ENCODE data around the gene NOD1. TPM values are rescaled to one million over a fixed set of nuclear protein-coding genes. Genes with fewer than 3 reads are reported as not detected.
A peak's percentile ranks its signal among the peaks of the same experiment; 100 is the strongest.
"Not testable (repeated sequence)": the region's sequence is repeated elsewhere in the genome, so short reads cannot be mapped to it uniquely, and the experiment has no call there.

Gene NOD1
- total RNA-seq, 1 donor from 2014 or later: 4.2 TPM

DNA sequence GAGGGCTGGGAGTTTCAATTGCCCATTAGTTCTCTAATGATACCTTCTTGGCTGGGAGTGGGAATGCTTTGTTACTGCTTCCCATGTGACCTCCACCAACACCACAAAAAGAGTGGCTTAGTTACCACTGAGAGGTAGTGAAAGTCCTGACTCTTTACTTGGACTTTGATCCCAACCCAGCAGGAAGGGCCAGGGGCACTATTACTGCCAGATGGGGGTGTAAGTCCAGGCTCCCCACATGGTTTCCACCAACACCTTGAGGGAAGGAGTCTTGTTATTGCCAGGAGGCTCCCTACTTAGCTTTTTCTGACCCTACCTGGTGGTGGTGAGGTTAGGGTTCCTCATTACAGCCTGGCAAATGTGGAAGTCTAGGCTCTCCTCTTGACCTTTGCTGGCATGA lies 14.6 kb upstream of the NOD1 start:
- FAIRE-seq (no peak), DNase-seq (ENCODE audit: low read depth) (no peak)
- Histone ChIP-seq H3K4me3 (ENCODE audit: low read depth, low read length) (no peak overlapping the region), H3K27me3 (ENCODE audit: control insufficient read depth, insufficient read depth, low read length) (no peaks in the 10 kb centered on the region), H3K36me3 (ENCODE audit: control insufficient read depth, insufficient read depth, low read length) (no peaks in the 10 kb centered on the region)
- TF ChIP-seq, protein P1, sequence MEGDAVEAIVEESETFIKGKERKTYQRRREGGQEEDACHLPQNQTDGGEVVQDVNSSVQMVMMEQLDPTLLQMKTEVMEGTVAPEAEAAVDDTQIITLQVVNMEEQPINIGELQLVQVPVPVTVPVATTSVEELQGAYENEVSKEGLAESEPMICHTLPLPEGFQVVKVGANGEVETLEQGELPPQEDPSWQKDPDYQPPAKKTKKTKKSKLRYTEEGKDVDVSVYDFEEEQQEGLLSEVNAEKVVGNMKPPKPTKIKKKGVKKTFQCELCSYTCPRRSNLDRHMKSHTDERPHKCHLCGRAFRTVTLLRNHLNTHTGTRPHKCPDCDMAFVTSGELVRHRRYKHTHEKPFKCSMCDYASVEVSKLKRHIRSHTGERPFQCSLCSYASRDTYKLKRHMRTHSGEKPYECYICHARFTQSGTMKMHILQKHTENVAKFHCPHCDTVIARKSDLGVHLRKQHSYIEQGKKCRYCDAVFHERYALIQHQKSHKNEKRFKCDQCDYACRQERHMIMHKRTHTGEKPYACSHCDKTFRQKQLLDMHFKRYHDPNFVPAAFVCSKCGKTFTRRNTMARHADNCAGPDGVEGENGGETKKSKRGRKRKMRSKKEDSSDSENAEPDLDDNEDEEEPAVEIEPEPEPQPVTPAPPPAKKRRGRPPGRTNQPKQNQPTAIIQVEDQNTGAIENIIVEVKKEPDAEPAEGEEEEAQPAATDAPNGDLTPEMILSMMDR (IDR thresholded peaks at IDR 0.05; ENCODE audit: insufficient read depth, low read length, severe bottlenecking): no peak

DNA sequence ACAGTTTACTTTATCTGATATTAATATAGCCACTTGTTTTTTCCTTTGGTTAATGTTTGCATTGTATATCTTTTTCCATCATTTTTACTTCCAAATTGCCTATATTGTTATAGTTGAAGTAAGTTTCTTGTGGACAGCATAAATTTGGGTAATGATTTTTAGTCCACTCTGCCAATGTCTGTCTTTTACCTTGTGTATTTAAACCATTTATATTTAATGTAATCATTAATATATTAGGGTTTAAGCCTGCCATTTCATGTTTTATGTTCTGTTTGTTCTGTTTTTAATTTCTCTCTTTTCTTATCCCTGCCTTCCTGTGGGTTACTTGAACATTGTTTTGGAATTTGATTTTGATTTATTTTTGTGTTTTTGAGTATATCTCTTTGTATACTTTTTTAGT lies 12.8 kb upstream of the NOD1 start:
- no peaks in the 10 kb centered on the region for H3K27me3 ChIP-seq (ENCODE audit: control insufficient read depth, insufficient read depth, low read length)
- no peak overlapping the region for H3K4me3 ChIP-seq (ENCODE audit: low read depth, low read length)
- no peaks in the 10 kb centered on the region for H3K36me3 ChIP-seq (ENCODE audit: control insufficient read depth, insufficient read depth, low read length)
- DNase-seq (ENCODE audit: low read depth) (no peak), FAIRE-seq (no peak)
- TF ChIP-seq, protein P1 (IDR thresholded peaks at IDR 0.05; ENCODE audit: insufficient read depth, low read length, severe bottlenecking): no peak

DNA sequence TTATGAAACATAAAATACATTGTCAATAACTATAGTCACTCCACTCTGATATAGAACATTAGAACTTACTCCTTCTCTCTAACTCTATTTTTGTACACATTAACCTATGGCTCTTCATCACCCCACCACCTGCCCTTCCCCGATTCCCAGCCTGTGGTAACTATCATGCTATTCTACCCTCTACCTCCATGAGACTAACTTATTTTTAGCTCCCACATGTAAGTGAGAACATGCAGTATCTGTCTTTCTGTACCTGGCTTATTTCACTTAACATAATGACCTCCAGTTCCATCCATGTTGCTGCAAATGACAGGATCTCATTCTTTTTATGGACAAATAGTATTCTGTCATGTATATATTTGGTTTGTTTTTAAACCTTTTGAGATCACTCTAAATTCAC lies 8.8 kb upstream of the NOD1 start:
- Histone ChIP-seq H3K36me3 (ENCODE audit: control insufficient read depth, insufficient read depth, low read length) (no peaks in the 10 kb centered on the region), H3K27me3 (ENCODE audit: control insufficient read depth, insufficient read depth, low read length) (no peaks in the 10 kb centered on the region), H3K4me3 (ENCODE audit: low read depth, low read length) (no peak overlapping the region)
- DNase-seq (ENCODE audit: low read depth) (no peak), FAIRE-seq (no peak)
- TF ChIP-seq, protein P1 (IDR thresholded peaks at IDR 0.05; ENCODE audit: insufficient read depth, low read length, severe bottlenecking): no peak

DNA sequence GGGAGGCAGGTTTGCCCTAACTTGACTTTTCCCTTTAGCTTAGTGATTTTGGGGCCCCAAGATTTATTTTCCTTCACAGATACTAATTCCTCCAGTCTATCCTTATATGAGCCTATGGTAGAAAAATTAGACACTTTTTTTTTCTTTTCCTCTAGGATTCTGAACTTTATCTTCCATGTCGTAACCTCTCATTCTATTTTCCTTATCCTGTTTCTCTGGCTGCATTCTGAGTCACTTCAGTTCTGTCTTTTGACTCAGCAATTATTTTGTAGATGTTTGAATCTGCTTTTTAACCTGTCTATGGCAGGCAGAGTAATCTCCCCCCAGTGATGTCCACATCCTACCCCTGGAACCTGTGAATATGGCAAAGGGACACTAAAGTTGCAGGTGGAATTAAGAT lies 7.1 kb upstream of the NOD1 start:
- DNase-seq (ENCODE audit: low read depth) (no peak), FAIRE-seq (no peak)
- Histone ChIP-seq H3K36me3 (ENCODE audit: control insufficient read depth, insufficient read depth, low read length) (no peaks in the 10 kb centered on the region), H3K27me3 (ENCODE audit: control insufficient read depth, insufficient read depth, low read length) (no peaks in the 10 kb centered on the region), H3K4me3 (ENCODE audit: low read depth, low read length) (no peak overlapping the region)
- TF ChIP-seq, protein P1 (IDR thresholded peaks at IDR 0.05; ENCODE audit: insufficient read depth, low read length, severe bottlenecking): no peak

DNA sequence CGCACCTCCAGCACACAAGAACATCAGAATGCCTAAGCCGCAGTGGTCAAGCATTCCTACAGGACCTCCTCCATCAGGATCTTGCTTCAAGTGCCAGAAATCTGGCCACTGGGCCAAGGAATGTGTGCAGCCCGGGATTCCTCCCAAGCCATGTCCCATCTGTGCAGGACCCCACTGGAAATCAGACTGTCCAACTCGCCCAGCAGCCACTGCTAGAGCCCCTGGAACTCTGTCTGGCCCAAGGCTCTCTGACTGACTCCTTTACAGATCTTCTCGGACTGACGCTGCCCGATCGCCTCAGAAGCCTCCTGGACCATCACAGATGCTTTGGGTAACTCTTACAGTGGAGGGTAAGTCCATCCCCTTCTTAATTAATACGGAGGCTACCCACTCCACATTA lies 2.8 kb upstream of the NOD1 start:
- not testable (repeated sequence) for H3K4me3 ChIP-seq (ENCODE audit: low read depth, low read length); DNase-seq (ENCODE audit: low read depth); H3K36me3 ChIP-seq (ENCODE audit: control insufficient read depth, insufficient read depth, low read length); H3K27me3 ChIP-seq (ENCODE audit: control insufficient read depth, insufficient read depth, low read length); FAIRE-seq

DNA sequence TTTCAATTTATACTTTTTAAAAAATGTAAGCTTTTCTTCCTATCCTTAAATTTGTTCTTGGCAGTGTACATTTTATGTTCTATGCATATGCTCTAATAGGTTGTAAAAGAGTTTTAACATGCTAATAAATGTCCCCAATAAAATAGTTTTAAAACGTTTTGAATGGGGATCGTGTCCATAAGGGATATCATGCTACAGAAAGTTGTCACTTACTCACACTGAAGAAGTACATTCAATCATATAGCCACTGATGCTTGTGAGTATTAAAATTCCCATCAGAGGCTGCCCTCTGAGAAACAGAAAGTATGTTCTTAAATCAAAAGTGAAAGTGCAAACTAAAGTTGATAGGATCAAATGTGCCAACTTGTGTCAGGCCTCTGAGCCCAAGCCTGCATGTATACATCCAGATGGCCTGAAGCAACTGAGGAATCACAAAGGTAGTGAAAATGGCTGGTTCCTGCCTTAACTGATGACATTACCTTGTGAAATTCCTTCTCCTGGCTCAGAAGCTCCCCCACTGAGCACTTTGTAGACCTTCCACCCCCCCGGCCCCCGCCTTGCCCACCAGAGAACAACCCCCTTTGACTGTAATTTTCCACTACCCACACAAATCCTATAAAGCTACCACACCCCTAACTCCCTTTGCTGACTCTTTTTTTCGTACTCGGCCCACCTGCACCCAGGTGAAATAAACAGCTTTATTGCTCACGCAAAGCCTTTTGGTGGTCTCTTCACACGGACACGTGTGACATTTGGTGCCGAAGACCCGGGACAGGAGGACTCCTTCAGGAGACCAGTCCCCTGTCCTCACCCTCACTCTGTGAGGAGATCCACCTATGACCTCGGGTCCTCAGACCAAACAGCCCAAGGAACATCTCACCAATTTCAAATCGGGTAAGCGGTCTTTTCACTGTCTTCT lies 877 bp upstream of the NOD1 start:
- TF ChIP-seq, protein P1 (IDR thresholded peaks at IDR 0.05; ENCODE audit: insufficient read depth, low read length, severe bottlenecking): no peak
- Histone ChIP-seq H3K4me3 (ENCODE audit: low read depth, low read length) (peak overlapping the region; percentile 75), H3K36me3 (ENCODE audit: control insufficient read depth, insufficient read depth, low read length) (no peaks in the 10 kb centered on the region), H3K27me3 (ENCODE audit: control insufficient read depth, insufficient read depth, low read length) (no peaks in the 10 kb centered on the region)
- FAIRE-seq (no peak), DNase-seq (ENCODE audit: low read depth) (peak; percentile 21)

Data from bronchial epithelial cell (primary cell).